ENCODE results near the gene SCIN.

SCIN gene

DNA sequence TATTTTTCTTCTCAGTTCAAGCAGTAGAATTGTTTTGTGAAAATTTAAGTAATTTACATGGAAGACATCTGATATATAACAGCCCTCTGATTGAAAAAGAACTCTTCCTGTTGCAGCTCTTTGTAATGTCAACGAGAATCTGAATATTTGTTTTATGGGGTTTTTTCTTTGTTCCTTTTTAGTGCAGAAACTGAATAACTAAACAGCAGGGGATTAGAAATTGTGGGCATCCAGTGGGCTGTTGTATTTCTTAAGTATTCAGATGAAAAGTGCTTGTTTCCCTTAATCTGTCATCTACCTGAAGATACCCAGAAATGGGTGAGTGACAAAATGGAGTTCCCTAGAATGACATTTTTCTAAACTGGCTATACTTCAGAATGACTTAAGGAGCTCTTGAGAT, 124.3 kb downstream of the SCIN start:
- DNase-seq (ENCODE audit: low read depth), result no peak
- TF ChIP-seq, protein P1, sequence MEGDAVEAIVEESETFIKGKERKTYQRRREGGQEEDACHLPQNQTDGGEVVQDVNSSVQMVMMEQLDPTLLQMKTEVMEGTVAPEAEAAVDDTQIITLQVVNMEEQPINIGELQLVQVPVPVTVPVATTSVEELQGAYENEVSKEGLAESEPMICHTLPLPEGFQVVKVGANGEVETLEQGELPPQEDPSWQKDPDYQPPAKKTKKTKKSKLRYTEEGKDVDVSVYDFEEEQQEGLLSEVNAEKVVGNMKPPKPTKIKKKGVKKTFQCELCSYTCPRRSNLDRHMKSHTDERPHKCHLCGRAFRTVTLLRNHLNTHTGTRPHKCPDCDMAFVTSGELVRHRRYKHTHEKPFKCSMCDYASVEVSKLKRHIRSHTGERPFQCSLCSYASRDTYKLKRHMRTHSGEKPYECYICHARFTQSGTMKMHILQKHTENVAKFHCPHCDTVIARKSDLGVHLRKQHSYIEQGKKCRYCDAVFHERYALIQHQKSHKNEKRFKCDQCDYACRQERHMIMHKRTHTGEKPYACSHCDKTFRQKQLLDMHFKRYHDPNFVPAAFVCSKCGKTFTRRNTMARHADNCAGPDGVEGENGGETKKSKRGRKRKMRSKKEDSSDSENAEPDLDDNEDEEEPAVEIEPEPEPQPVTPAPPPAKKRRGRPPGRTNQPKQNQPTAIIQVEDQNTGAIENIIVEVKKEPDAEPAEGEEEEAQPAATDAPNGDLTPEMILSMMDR (IDR thresholded peaks at IDR 0.05; ENCODE audit: low read depth, low read length, missing control alignments), result no peak
- H3K4me3 ChIP-seq (ENCODE audit: low read depth, low read length), result no peak overlapping the region
- in situ Hi-C loops (cut with HindIII; ENCODE audit: low sequenced_read_pairs), result no loop called here

DNA sequence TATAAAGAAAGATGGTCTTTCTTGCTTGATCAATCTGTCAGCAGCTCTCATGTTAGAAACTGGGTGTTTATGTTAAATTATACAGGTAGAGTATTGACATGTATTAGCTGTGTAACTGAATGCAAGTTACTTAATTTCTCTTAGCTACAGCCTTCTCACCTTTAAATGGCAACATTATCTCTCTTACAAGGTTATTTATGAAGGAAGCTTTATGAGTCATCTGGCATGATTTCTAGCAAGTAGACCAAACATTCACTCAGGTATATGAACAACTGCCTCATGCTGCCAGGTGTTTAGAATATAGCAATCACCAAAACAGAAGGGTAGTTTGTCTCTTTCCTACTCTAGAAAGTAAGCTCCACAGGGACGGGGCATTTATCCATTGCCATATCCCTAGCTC, 125.4 kb downstream of the SCIN start:
- no peak overlapping the region for H3K4me3 ChIP-seq (ENCODE audit: low read depth, low read length)
- TF ChIP-seq, protein P1 (IDR thresholded peaks at IDR 0.05; ENCODE audit: low read depth, low read length, missing control alignments), result no peak
- no peak for DNase-seq (ENCODE audit: low read depth)
- in situ Hi-C loops (cut with HindIII; ENCODE audit: low sequenced_read_pairs), result no loop called here

DNA sequence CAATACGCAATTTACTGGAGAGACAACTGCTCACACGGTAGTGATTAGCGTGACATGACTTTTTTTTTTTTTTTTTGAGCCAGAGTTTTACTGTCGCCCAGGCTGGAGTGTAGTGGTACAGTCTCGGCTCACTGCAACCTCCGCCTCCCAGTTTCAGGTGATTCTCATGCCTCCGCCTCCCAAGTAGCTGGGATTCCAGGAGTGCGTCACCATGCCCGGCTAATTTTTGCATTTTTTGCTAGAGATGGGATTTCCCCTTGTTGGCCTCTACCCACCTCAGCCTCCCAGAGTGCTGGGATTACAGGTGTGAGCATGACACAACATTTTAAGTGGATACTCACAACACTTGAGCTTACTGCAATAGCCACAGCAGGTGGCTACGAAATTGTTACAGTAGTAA, 128.8 kb downstream of the SCIN start:
- DNase-seq (ENCODE audit: low read depth), result no peak
- TF ChIP-seq, protein P1 (IDR thresholded peaks at IDR 0.05; ENCODE audit: low read depth, low read length, missing control alignments), result no peak
- in situ Hi-C loops (cut with HindIII; ENCODE audit: low sequenced_read_pairs), result no loop called here
- no peak overlapping the region for H3K4me3 ChIP-seq (ENCODE audit: low read depth, low read length)

DNA sequence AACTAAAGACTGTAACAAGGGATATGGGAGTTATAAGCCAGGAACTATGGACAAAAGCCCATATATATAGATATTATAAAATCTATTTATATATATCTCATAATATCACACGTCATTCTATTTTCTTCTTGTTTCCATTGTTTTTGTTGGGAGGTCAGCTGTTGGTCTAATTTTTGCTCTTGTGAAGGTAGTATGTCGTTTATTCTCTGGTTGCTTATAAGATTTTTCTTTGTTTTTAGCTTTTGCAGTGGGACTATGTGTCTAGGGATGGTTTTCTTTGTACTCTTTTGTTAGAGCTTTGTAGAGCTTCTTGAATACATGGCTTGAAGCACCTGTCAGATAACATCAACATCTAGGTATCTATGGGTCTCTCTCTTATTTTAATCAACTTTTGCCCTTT, 130.9 kb downstream of the SCIN start:
- in situ Hi-C loops (cut with HindIII; ENCODE audit: low sequenced_read_pairs), result no loop called here
- no peak overlapping the region for H3K4me3 ChIP-seq (ENCODE audit: low read depth, low read length)
- no peak for DNase-seq (ENCODE audit: low read depth)
- TF ChIP-seq, protein P1 (IDR thresholded peaks at IDR 0.05; ENCODE audit: low read depth, low read length, missing control alignments), result no peak

DNA sequence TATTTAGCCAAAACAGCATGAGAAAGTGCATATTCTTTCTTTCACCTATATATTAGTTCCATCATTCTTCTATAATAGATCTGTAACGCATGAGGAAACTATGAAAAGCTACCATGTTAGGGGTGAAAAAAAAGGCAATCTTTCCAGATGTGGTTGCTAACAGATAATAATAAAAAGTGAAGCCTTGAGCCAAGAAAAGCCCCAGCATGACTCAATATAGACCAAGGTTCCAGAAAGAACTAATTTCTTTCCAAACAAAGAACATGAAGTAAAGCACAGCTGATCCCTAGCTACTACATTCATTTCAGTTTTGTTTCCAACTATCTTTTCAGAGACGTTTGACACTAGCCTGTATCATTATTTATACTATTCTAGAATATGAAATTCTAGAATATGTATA, 133.4 kb downstream of the SCIN start:
- DNase-seq (ENCODE audit: low read depth), result no peak
- H3K4me3 ChIP-seq (ENCODE audit: low read depth, low read length), result no peak overlapping the region
- in situ Hi-C loops (cut with HindIII; ENCODE audit: low sequenced_read_pairs), result no loop called here
- TF ChIP-seq, protein P1 (IDR thresholded peaks at IDR 0.05; ENCODE audit: low read depth, low read length, missing control alignments), result no peak

DNA sequence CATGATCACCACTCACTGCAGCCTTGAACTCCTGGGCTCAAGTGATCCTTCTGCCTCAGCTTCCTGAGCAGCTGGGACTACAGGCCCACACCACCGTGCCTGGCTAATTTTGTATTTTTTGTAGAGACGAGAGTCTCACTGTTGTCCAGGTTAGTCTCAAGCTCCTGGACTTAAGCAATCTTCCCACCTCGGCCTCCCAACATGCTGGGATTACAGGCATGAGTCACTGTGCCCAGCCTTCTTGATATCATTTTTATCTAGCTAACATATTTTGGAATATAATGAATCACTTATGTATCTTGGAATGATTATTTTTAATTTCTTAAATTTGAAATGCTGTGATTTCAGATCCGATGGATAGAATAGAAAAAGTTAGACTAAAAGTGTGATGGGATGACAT, 135.4 kb downstream of the SCIN start:
- DNase-seq (ENCODE audit: low read depth), result no peak
- TF ChIP-seq, protein P1 (IDR thresholded peaks at IDR 0.05; ENCODE audit: low read depth, low read length, missing control alignments), result no peak
- H3K4me3 ChIP-seq (ENCODE audit: low read depth, low read length), result no peak overlapping the region
- in situ Hi-C loops (cut with HindIII; ENCODE audit: low sequenced_read_pairs), result no loop called here

Measured in astrocyte of the cerebellum (primary cell).